Astrocyte (in vitro differentiated cells and primary cell): Measurements from ENCODE around the gene SARDH.

Experiments
- CTCF ChIP-seq: IDR thresholded peaks from 2 replicates; pipeline ENCODE4 v1.5.1; 2011; ENCODE audit warnings: low read depth, mild to moderate bottlenecking, inconsistent platforms, low read length, moderate library complexity; ENCODE audit not compliant: insufficient read depth
- EZH2 ChIP-seq: IDR thresholded peaks from 2 replicates; pipeline ENCODE4 v1.6.1; 2012; ENCODE audit warnings: mild to moderate bottlenecking, low read length, inconsistent platforms; ENCODE audit not compliant: insufficient read depth

GRCh38 chr9:133687856-133688761 lies 50.0 kb downstream of the SARDH start:
- TF ChIP-seq EZH2 (no peak), CTCF (no peak)
